HG02973 (cell line): ENCODE measurements around the gene PIM3.

Experiments
- ATAC-seq: cut with Tn5 transposase; IDR thresholded peaks from one replicate; pipeline ENCODE4 v1.9.1; 2021; ENCODE audit warnings: moderate library complexity; ENCODE audit not compliant: unreplicated experiment

Gene PIM3

GRCh38 chr22:49954354-49954753 lies 6.2 kb upstream of the PIM3 start:
- no peak for ATAC-seq

- no peak for ATAC-seq
Observed at GRCh38 chr22:49954991-49955580, 5.5 kb upstream of the PIM3 start.

- no peak for ATAC-seq
Observed at GRCh38 chr22:49955581-49956417, 4.8 kb upstream of the PIM3 start.

GRCh38 chr22:49956418-49956770 lies 4.2 kb upstream of the PIM3 start:
- ATAC-seq = no peak

GRCh38 chr22:49956914-49957825 lies 3.4 kb upstream of the PIM3 start:
- no peak for ATAC-seq

GRCh38 chr22:49957826-49958365 lies 2.7 kb upstream of the PIM3 start:
- ATAC-seq = no peak

- no peak for ATAC-seq
Observed at GRCh38 chr22:49958366-49958921, 2.1 kb upstream of the PIM3 start.

GRCh38 chr22:49958931-49959781 lies 1.4 kb upstream of the PIM3 start:
- no peak for ATAC-seq

- ATAC-seq = peak; percentile 0
Observed at GRCh38 chr22:49959782-49960158, 802 bp upstream of the PIM3 start.

GRCh38 chr22:49961005-49961600 lies 531 bp downstream of the PIM3 start:
- no peak for ATAC-seq

- ATAC-seq = no peak
Observed at GRCh38 chr22:49961601-49962011, 1.0 kb downstream of the PIM3 start.

- no peak for ATAC-seq
Observed at GRCh38 chr22:49962012-49962750, 1.6 kb downstream of the PIM3 start.

GRCh38 chr22:49962751-49963646 lies 2.4 kb downstream of the PIM3 start:
- no peak for ATAC-seq

- ATAC-seq = no peak
Observed at GRCh38 chr22:49963647-49964026, 3.1 kb downstream of the PIM3 start.

- ATAC-seq = no peak
Observed at GRCh38 chr22:49964136-49965090, 3.8 kb downstream of the PIM3 start.

GRCh38 chr22:49965091-49966040 lies 4.8 kb downstream of the PIM3 start:
- ATAC-seq = no peak
